HG02884 (cell line): ENCODE measurements around the gene RBM10.

ENCODE experiments used
- ATAC-seq: cut with Tn5 transposase; IDR thresholded peaks from one replicate; pipeline ENCODE4 v1.9.1; 2021; ENCODE audit warnings: mild to moderate bottlenecking, moderate library complexity; ENCODE audit not compliant: unreplicated experiment

RBM10 gene

DNA sequence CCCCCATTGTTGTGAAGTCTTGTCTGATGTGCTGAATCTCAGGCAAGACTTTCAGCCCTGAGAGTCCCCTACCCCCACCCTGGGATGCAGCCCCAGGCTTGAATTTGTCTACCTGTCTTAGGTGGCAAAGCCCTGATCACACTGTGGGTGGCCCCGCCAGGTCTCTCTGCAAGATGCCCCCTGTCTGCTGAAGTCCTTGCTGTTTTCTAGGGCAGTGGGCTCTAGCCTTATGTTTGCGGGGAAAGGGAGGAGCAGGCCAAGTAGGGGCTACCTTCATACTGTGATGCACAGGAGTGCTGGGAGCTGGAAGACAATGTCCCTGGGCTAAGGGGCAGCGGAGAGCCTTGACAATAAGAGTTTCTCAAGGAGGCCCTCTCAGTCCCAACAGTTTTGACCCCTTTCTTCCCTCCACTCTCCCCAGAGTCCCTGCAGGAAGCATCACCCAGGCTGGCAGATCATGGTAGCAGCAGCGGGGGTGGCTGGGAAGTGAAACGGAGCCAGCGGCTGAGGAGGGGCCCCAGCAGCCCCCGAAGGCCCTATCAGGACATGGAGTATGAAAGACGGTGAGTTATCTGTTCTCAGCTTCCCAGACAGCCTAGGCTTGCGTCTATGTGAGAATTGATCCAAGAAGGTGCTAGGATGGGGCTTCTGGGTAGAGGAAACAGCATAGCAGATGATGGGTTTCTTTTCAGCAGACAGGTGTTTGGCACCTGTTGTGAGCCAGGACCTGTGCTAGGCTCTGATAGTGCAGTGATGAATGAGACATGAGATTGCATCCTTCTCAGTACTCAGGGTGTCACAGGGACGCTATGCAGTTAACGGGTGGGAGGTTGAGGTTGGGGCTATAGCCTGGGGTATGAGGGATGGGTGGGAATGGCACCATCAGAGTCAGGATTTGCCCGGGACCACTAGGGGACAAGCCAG, 2.2 kb downstream of the RBM10 start:
- no peak for ATAC-seq

DNA sequence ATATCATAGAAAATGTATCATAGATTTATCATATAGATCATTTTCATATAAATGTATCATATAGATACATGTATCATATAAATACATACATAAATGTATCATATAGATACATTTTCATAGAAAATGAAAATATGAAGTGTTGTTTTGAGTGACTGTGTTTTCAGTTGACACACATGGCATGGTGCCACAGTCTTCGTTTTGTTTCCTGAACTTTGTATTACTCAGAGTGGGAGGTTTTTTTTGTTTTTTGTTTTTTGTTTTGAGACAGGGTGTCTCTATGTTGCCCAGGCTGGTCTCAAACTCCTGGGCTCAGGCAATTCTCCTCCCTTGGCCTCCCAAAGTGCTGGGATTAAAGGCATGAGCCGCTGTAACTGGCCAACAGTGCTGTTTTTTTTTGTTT, 3.9 kb downstream of the RBM10 start:
- ATAC-seq = no peak

DNA sequence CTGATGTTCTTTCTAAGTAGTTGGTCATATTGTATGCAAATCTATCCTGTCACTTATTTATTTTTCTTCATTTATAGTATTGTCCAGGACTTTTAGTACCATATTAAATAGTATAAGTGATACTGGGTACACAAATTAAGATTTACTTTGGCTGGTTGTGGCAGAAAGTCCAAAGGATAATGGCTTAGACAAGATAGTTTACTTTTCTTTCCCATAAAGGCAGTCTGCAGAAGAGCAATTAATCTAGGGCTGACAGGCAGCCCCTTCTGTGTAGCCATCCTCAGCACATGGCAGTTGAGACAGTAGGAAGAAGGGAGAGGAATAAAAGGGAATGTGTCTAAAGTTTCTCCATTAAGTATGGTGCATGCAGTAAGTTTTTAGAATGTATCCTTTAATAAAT, 6.4 kb downstream of the RBM10 start:
- ATAC-seq = no peak

DNA sequence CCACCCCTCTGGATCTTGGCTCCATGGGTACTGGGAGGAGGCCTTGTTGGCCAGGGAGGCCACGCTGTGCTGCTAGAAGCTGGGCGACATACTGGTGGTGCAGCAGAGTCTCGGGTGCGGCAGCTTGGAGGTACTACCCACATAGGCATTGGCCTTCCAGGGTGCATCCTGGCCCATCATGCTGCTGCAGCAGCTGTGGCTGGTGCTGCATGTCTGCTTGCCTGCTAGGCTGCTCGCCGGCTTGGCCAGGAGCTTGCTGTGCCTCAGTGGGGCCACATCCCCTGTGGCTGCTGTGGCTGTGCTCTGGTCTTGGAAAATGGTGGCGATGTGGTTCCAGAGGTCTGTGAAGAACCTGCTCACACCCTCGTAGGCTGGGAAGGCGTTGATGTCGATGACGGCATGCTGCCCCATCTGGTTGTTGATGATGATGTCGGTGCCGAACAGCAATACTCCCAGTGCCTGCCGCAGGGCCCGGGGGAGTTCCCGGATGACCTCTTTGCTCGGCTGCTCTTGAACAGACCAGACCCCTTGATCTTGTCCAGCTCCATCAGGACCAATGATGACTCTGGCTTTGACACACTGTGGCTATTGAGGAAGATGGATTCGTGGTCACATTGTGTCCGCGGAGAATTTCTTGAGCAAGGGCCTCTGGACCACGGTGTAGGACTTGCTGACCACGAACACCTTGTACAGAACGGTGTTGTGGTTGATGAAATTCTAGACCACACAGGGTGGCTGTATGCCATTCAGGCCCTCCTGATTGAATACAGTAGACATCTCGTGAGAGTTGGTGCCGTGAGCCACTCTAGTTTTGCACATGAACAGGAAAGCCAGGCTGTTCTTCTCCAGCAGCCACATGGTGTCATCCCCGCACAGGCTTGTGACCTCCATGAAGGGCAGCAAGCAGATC, 11.8 kb downstream of the RBM10 start:
- ATAC-seq = no peak

DNA sequence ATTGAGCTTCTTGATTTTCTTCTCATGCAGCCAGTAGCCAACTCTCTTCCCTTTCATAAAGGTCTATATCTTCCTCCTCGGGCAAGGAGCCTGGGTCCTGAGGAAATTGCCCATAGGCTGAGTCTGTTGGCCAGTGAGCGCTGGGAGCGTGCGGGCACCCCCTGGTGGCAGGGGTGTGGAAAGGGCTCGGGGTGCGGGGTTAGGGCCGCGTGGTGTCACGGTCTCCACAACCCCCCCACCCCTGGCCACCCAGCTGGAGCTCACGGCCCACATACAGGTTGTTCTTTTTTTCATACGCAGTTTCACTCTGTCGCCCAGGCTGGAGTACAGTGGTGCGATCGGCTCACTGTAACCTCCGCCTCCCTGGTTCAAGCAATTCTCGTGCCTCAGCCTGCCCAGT, 13.1 kb downstream of the RBM10 start:
- ATAC-seq = no peak

DNA sequence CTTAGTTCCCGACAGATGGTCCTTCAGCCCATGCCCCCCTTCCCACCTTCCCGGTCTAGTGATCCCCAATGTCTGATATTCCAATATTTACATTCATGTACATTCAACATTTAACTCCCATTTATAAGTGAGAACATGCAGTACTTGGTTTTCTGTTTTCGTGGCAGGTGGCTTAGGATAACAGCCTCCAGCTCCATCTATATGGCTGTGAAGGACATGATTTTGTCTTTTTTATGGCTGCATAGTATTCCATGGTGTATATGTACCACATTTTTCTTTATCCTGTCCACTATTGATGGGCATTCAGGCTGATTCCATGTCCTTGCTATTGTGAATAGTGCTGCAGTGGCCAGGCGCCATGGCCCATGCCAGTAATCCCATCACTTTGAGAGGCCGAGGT, 13.8 kb downstream of the RBM10 start:
- ATAC-seq = no peak

DNA sequence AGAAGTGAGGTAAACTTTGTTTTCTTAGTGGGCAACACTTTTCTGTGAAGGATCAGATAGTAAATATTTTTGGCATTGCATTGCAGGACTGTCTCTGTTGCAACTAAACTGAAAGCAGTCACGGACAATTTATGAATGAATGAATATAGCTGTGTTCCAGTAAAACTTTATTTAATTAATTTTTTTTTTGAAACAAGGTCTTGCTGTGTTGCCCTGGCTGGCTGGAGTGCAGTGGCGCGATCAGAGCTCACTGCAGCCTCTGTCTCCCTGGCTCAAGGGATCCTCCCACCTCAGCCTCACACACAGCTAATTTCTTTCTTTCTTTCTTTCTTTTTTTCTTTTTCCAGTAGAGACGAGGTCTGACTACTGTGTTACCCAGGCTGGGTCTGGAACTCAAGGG, 15.8 kb downstream of the RBM10 start:
- no peak for ATAC-seq

DNA sequence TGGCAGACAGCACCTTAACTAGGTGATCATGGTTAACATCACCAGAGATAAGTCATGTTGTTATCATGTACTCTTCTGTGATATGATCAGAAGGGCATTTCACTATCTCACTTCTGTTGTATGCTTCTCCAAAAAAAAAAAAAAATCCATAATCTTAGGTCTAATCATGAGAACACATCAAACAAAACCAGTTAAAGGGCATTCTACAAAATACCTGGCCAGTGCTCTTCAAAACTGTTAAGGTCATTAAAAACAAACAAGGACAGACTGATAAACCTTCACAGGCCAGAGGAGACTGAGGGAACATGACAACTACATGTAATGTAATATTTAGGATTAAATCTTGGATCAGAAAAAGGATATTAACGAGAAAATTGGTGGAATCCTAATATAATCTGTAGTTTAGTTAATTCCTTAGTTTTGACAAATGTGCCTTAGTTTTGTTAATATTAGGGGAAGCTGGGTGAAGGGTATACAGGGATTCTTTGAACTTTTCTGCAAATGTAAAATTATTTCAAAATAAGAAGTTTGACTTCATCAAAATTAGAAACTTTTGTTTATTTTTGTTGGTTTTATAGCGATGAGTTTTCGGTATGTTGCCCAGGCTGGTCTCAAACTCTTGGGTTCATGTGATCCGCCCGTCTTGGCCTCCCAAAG, 18.0 kb downstream of the RBM10 start:
- no peak for ATAC-seq

DNA sequence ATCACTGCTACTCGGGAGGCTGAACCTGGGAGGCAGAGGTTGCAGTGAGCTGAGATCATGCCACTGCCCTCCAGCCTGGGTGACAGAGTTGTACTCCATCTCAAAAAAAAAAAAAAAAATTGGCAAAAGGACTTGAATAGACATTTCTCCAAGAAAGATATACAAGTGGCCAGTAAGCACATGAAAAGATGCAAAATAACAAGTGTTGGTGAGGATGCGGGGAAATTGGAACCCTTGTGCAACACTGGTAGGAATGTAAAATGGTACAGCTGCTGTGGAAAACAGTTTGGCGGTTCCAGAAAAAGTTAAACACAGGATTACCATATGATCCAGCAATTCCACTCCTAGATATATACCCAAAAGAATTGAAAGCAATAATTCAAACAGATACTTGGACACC, 19.4 kb downstream of the RBM10 start:
- no peak for ATAC-seq

DNA sequence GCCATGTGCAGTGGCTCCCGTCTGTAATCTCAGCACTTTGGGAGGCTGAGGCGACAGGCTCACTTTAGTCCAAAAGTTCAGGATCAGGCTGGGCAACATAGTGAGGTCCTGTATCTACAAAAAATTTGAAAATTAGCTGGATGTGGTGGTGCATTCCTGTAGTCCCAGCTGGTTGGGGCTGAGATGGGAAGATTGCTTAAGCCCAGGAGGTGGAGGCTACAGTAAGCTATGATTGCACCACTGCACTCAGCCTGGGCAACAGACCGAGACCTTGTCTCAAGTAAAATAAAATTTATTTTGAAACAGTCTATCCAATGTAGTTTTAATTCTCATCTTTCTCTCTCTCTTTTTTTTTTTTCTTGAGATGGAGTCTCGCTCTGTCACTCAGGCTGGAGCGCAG, 21.1 kb downstream of the RBM10 start:
- ATAC-seq = no peak

DNA sequence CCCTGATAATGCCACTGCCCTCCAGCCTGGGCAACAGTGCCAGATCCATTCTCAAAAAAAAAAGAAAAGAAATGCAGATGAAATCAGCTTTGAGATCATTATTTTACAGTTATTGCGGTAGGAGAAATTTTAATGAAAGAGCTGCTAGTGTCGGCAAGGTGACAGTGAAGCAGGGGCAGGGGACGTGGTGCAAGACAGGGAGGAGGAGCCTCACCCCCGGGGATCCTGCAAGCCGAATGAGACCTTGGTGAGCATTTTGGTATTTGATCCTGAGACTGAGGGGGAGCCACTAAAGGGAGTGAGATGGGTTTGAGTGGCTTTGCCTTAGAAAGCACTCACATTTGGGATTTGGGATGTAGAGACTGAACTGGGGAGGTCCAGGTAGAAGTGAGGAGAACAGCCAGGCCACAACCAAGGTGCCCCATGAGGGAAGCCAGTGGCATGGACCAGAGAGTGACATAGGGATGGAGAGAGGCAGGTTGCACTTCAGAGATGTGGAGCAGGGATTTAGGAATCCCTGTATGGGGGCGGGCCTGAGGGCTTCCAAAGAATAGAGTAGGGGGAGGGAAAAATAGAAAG, 23.6 kb downstream of the RBM10 start:
- no peak for ATAC-seq

DNA sequence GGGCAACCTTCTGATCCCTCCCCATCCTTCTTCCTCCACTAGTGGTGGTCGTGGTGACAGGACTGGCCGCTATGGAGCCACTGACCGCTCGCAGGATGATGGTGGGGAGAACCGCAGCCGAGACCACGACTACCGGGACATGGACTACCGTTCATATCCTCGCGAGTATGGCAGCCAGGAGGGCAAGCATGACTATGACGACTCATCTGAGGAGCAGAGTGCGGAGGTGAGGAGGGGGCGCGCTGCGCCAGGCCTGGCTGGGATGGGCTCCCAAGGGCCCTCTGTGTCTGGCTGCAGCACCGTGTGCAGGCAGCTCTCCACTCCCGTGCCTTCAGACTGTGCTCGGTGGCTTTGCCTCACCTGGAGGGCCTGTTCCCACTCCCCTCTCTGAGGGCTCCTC, 24.3 kb downstream of the RBM10 start:
- ATAC-seq = no peak

DNA sequence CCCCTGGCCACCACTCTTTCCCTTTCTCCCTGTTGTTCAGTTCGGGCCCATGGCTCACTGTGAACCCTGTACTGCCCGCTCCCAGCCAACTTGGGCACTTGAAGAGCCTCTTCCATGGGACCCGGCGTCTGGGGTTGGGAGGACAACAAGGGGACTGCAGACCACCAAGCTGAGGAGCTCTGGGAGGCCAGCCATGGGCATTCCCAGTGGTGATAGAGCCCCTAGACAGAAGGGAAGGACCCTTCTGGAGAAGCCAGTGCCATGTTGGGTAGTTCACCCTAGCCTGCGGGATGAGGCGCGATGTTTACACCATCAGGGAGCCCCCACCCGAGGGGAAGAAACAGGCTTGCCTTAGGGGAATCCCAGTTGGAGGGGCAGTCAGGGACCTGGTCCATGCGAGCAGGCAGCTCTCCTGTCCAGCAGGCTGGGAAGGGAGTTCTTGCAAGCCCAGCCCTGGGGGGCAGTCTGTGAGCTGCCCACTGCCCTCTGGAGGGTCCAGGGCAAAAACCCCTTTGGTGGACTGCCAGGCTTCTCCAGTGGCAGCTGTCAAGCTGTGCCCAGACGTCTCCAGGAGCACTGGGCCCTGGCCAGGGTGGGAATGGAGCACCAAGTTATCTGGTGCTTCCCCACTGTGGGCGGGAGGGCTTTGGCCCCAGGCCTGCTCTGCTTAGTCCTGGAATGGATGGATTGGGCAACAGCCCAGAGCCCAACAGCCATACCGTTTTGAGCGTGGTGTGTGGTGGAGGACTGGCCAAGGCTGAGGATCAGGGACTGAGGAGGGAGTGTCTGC, 24.9 kb downstream of the RBM10 start:
- ATAC-seq = no peak

DNA sequence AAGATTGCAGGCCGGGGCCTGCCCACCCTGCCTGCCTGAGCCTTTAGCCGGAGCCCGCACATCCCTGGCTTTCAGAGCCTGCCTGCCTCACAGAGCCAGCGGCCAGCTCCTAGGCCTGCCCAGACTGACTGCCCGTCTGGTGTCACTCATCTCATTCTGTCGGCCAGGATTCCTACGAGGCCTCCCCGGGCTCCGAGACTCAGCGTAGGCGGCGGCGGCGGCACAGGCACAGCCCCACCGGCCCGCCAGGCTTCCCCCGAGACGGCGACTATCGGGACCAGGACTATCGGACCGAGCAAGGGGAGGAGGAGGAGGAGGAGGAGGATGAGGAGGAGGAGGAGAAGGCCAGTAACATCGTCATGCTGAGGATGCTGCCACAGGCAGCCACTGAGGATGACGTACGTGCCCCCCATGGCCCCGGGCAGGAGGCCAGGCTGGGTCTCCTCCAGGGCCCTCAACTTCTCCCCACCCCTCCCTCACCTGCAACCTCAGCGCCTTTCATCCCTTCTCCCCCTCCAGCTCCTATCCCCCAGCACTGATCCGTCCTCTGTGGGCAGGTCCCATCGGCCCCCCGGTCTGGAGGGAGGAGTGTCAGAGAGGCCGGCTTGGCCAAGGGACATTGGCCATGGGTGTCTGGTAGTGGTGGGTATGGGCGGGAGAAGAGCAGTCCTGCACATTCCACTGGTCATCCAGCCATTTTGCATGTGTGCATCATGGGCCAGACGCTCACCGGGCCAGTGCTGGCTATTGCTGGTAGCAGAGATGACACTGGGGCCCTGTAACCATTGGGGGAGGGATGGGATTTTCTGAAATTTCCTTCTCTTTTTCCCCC, 26.1 kb downstream of the RBM10 start:
- ATAC-seq = no peak

DNA sequence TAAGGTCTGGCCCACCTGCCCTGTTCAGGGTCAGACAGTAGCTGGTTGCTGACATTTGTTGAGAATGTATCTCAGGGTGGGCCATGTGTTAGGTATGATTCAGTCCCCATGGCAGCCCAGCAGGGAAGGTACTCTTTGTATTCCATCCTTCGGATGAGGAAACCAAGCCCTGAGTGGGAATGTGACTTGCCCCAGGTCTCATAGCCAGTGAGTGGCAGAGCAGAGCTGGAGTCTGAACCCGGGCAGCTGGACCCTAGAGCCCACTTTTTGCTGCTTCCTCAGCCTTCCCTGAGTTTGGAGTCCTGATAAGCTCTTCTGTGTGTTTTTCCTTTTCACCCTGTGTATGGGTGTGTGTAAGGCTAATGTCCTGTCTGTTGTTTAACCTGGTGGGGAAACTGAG, 27.0 kb downstream of the RBM10 start:
- no peak for ATAC-seq

DNA sequence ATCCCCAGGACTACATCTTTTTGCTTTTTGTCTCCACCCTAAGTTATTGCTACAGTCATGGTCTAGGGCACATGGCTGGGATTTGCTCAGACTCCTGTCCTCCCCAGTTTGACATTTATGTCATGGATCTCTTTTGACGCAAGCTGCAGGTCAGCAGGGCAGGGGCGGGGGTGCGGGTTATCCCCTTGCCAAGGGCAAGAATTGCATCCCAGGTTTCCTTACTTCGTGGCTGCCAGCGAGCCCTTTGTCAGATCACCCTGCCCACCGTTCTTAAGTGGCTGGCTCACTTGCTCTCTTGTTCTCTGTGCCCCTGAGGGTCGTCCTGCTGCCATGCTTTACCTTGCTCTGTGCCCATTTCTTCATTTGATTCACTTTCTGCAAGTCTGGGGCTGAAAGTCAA, 27.5 kb downstream of the RBM10 start:
- no peak for ATAC-seq

DNA sequence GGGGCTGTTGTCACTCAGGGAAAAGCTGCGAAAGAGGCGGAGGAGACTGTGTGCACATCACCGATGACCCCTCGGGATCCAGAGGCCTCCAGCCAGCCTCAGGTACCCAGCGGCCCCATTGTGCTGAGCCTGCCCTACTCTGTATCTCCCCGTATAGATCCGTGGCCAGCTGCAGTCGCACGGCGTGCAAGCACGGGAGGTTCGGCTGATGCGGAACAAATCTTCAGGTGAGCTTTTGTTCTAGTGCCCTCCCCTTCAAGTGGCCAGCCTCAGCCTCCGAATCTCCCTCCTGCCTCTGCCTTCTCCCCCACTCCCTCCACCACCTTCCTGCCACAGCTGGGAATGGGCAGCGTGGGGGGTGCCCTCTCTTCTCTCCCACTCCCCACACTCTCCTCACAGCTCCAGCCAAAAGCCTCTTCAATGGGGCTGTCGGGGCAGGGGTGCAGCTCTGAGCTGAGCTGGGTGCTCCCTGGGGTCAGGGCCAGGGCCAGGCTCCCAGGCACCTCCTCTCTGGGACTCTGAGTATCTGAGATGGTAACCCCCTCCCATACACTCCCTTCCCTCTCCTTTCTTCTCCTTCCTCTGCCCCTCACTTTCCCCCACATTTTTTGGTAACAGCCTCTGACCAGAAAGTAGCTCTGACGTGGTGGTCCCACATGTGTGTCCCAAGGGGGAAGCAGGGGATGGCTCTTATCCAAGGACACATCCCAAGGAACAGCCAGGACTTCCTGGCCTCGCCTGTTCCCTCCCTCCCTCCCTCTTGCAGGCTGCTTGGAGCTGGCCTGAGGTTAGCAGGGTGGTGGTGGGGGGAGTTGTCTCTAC, 28.2 kb downstream of the RBM10 start:
- no peak for ATAC-seq

DNA sequence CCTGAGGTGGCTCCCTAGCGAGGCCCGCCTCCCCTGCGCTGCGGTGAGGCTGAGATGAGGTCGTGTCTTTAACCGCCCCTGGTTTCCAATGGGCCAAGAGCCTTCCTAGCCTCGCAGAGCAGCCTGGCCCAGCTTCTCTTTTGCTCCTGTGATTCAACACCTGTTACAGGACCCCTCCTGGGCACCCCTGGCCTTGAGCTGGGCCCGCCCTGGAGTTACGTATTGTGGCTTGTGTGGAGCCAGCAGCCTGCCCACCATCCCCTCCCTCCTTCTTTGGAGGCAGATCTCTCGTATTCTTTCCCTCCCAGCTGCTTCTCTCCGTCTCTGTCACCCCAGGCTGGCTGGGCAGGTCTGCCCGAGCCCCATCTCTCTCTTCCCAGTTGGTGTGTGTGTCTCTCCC, 29.4 kb downstream of the RBM10 start:
- ATAC-seq = no peak
